HepG2 (cell line): ENCODE measurements around the gene FANCM. TPM values are rescaled to one million over a fixed set of nuclear protein-coding genes. Genes with fewer than 3 reads are reported as not detected.

Experiments
- BCL6 ChIP-seq: IDR thresholded peaks from 2 replicates; pipeline ENCODE4 v1.6.1; 2016; ENCODE audit warnings: missing genetic modification reagents, missing compliant biosample characterization
- CEBPG ChIP-seq: IDR thresholded peaks from 2 replicates; pipeline ENCODE4 v1.6.1; 2016
- KAT8 ChIP-seq: IDR thresholded peaks from 2 replicates; pipeline ENCODE4 v1.6.1; 2016; ENCODE audit warnings: missing genetic modification reagents, missing compliant biosample characterization
- KDM4B ChIP-seq: sonication (generic); formaldehyde crosslinking; IDR thresholded peaks from 2 replicates; pipeline ENCODE4 v1.4.0; 2020; ENCODE audit warnings: missing genetic modification reagents
- KLF6 ChIP-seq: IDR thresholded peaks from 2 replicates; pipeline ENCODE4 v1.8.0; 2016; ENCODE audit warnings: missing biosample characterization, missing genetic modification reagents
- MZF1 ChIP-seq: sonication (generic); formaldehyde crosslinking; IDR thresholded peaks from 2 replicates; pipeline ENCODE4 v1.8.1; 2023; ENCODE audit warnings: mild to moderate bottlenecking, missing genetic modification reagents, borderline replicate concordance
- NAIF1 ChIP-seq: sonication (generic); formaldehyde crosslinking; IDR thresholded peaks from 2 replicates; pipeline ENCODE4 v1.5.0; 2020; ENCODE audit warnings: mild to moderate bottlenecking, missing genetic modification reagents, borderline replicate concordance
- NR2F2 ChIP-seq: IDR thresholded peaks from 2 replicates; pipeline ENCODE4 v1.6.1; 2012; ENCODE audit warnings: low read depth, inconsistent platforms, borderline replicate concordance
- PCBP2 ChIP-seq: fragments of 200-400 bp; formaldehyde crosslinking; optimal IDR thresholded peaks from 2 replicates; pipeline ENCODE3; 2018; ENCODE audit warnings: low read length, low read depth; ENCODE audit not compliant: poor library complexity, severe bottlenecking
- SMYD3 ChIP-seq: sonication (generic); formaldehyde crosslinking; IDR thresholded peaks from 2 replicates; pipeline ENCODE4 v1.8.1; 2023; ENCODE audit warnings: mild to moderate bottlenecking, missing genetic modification reagents
- SNAI1 ChIP-seq: sonication (generic); formaldehyde crosslinking; IDR thresholded peaks from 2 replicates; pipeline ENCODE4 v1.5.0; 2020; ENCODE audit warnings: mild to moderate bottlenecking, missing genetic modification reagents, borderline replicate concordance
- USF2 ChIP-seq, 2 experiments: sonication (generic) in 1 of 2; formaldehyde crosslinking in 1 of 2; IDR thresholded peaks; 2 replicates each; pipeline versions ENCODE4 v1.5.1 to v1.6.1; 2011 to 2020; ENCODE audit warnings: borderline replicate concordance in 1 of 2, low read depth in 1 of 2, low read length in 1 of 2, mild to moderate bottlenecking in 1 of 2, missing genetic modification reagents in 1 of 2, moderate library complexity in 1 of 2
- YEATS2 ChIP-seq: sonication (generic); formaldehyde crosslinking; IDR thresholded peaks from 2 replicates; pipeline ENCODE4 v1.4.0; 2020; ENCODE audit warnings: missing genetic modification reagents, borderline replicate concordance
- ZBTB43 ChIP-seq: sonication (generic); formaldehyde crosslinking; conservative IDR thresholded peaks from 2 replicates; pipeline ENCODE4 v1.4.0; 2020; ENCODE audit warnings: missing genetic modification reagents
- ZMYM2 ChIP-seq: sonication (generic); formaldehyde crosslinking; IDR thresholded peaks from 2 replicates; pipeline ENCODE4 v1.8.0; 2022; ENCODE audit warnings: mild to moderate bottlenecking, missing genetic modification reagents
- ZNF281 ChIP-seq: sonication (generic); formaldehyde crosslinking; IDR thresholded peaks from 2 replicates; pipeline ENCODE4 v1.4.0; 2020; ENCODE audit warnings: missing genetic modification reagents, borderline replicate concordance
- ZNF326 ChIP-seq: sonication (generic); formaldehyde crosslinking; IDR thresholded peaks from 2 replicates; pipeline ENCODE4 v1.4.0; 2020; ENCODE audit warnings: missing genetic modification reagents, borderline replicate concordance
- ZNF354B ChIP-seq: sonication (generic); formaldehyde crosslinking; IDR thresholded peaks from 2 replicates; pipeline ENCODE4 v1.8.0; 2022; ENCODE audit warnings: mild to moderate bottlenecking, missing genetic modification reagents
- ZNF607 ChIP-seq: sonication (generic); formaldehyde crosslinking; IDR thresholded peaks from 2 replicates; pipeline ENCODE4 v1.5.1; 2020; ENCODE audit warnings: missing genetic modification reagents, mild to moderate bottlenecking, borderline replicate concordance
- ZNF710 ChIP-seq: sonication (generic); formaldehyde crosslinking; IDR thresholded peaks from 2 replicates; pipeline ENCODE4 v1.5.0; 2020; ENCODE audit warnings: mild to moderate bottlenecking, missing genetic modification reagents, borderline replicate concordance
- polyA plus RNA-seq, 8 experiments: library from polyadenylated mRNA; depleted of rRNA in 3 of 8; stranded (reverse) in 7 of 8; unstranded in 1 of 8; fragments of >200 nt; fragmentation: Illumina TruSeq in 4 of 8; extraction: Trizol in 4 of 8; gene quantifications; 2 replicates each; pipeline versions ENCODE4 v1.2.1 to v1.2.3, GENCODE V29; 2011 to 2016; ENCODE audit warnings: low read depth in 4 of 8, missing spikeins in 1 of 8, mixed read lengths in 1 of 8; ENCODE audit not compliant: insufficient read depth in 1 of 8
- total RNA-seq, 5 experiments: library from RNA; depleted of rRNA; stranded (reverse); fragments of >200 nt; fragmentation: Illumina TruSeq; extraction: Trizol; gene quantifications; 2 replicates each; pipeline ENCODE4 v1.2.3, GENCODE V29; 2016; ENCODE audit warnings: low read depth in 1 of 5

Gene FANCM
- total and polyA plus RNA-seq, 2 of the 13 experiments (the other 11 are each of a cell fraction or from before 2014, with no cell fraction given): 2.6 to 10.4 TPM

- TF ChIP-seq ZNF281 (no peak), ZNF710 (CRISPR knock-in tag) (peak; percentile 47; the same call in 1 of the 2 replicates), SMYD3 (CRISPR knock-in tag) (peak; percentile 64; the same call in 1 of the 2 replicates), ZNF326 (no peak), USF2 (IDR thresholded peaks at IDR 0.05; ENCODE audit: low read depth, low read length) (no peak), USF2 (CRISPR knock-in tag; IDR thresholded peaks at IDR 0.05; ENCODE audit: borderline replicate concordance) (no peak), NAIF1 (CRISPR knock-in tag) (no peak), NR2F2 (0 out of 2 replicates have a peak, but pooled peaks have one; percentile 34), KDM4B (peak; percentile 50; the same call in 1 of the 2 replicates), ZNF354B (no peak), KLF6 (CRISPR knock-in tag) (0 out of 2 replicates have a peak, but pooled peaks have one; percentile 63), CEBPG (CRISPR knock-in tag) (no peak), ZMYM2 (CRISPR knock-in tag) (no peak), KAT8 (CRISPR knock-in tag) (peak; percentile 61), BCL6 (peak; percentile 11), MZF1 (CRISPR knock-in tag) (no peak), ZNF607 (no peak), YEATS2 (CRISPR knock-in tag) (peak; percentile 38; the same call in 1 of the 2 replicates), ZBTB43 (CRISPR knock-in tag) (no peak; the same call in 1 of the 2 replicates), SNAI1 (CRISPR knock-in tag) (no peak), PCBP2 (no peak)
Measured at GRCh38 chr14:45134051-45134958, 1.4 kb upstream of the FANCM start, which contains the start of gene FKBP3 (continued).
